ENCODE results near the gene VTN.

DNA sequence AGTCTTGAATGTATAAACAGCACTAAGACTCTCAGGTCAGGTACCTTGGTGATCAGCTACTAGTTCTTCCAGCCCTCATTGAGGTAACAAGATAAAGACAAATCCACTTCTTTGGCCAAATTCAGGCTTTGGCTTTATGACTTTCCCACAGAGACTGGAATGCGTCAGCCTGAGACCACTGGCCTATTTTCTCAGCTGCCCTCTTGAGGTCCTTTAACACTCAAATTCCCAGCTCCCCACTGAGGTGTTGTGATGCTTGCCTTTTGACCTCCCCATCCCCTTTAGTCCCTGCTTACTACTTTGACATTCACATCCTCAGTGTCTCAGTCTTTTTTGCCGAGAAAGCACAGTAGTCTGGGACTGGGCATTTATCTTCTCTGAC, 23.9 kb downstream of the VTN start:
- TF ChIP-seq EP300 (IDR thresholded peaks at IDR 0.05) = no peak
- TF ChIP-seq, protein P1, sequence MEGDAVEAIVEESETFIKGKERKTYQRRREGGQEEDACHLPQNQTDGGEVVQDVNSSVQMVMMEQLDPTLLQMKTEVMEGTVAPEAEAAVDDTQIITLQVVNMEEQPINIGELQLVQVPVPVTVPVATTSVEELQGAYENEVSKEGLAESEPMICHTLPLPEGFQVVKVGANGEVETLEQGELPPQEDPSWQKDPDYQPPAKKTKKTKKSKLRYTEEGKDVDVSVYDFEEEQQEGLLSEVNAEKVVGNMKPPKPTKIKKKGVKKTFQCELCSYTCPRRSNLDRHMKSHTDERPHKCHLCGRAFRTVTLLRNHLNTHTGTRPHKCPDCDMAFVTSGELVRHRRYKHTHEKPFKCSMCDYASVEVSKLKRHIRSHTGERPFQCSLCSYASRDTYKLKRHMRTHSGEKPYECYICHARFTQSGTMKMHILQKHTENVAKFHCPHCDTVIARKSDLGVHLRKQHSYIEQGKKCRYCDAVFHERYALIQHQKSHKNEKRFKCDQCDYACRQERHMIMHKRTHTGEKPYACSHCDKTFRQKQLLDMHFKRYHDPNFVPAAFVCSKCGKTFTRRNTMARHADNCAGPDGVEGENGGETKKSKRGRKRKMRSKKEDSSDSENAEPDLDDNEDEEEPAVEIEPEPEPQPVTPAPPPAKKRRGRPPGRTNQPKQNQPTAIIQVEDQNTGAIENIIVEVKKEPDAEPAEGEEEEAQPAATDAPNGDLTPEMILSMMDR (IDR thresholded peaks at IDR 0.05) = no peak

Measured in A549 (cell line).